Left lung (tissue), 10 donors: ENCODE measurements around the gene CLEC18A. TPM values are rescaled to one million over a fixed set of nuclear protein-coding genes. Genes with fewer than 3 reads are reported as not detected.
"Not testable (repeated sequence)": the region's sequence is repeated elsewhere in the genome, so short reads cannot be mapped to it uniquely, and the experiment has no call there.

Experiments
- ATAC-seq: fragments of 200-7000 bp; cut with Tn5 transposase; one replicate; pipeline ENCODE4 v1.9.1; 2020; ENCODE audit warnings: moderate library complexity
- DNase-seq, 4 donors: peaks; one replicate each; pipeline ENCODE4 v3.0.0-alpha.2; 2013 to 2020
- H3K27ac ChIP-seq, 2 donors: fragments of 200-600 bp; sonication (generic) in 1 of 2; one replicate each; pipeline versions ENCODE4 v1.5.0 to v1.8.0; 2020 to 2021
- H3K27me3 ChIP-seq, 2 donors: fragments of 200-600 bp; sonication (generic) in 1 of 2; one replicate each; pipeline versions ENCODE4 v1.5.0 to v1.8.0; 2020 to 2021
- H3K36me3 ChIP-seq, 2 donors: fragments of 200-600 bp; sonication (generic) in 1 of 2; one replicate each; pipeline versions ENCODE4 v1.5.0 to v1.8.0; 2020 to 2021
- H3K4me1 ChIP-seq, 2 donors: fragments of 200-600 bp; one replicate each; pipeline ENCODE4 v1.8.0; 2021
- H3K4me3 ChIP-seq, 2 donors: fragments of 200-600 bp; sonication (generic) in 1 of 2; one replicate each; pipeline versions ENCODE4 v1.5.0 to v1.8.0; 2020 to 2021; ENCODE audit warnings: mild to moderate bottlenecking in 1 of 2
- H3K9me3 ChIP-seq, 2 donors: fragments of 200-600 bp; sonication (generic) in 1 of 2; one replicate each; pipeline versions ENCODE4 v1.5.0 to v1.8.0; 2020 to 2021
- intact Hi-C, 2 donors: fragments of 100-400 bp; cut with DNase I; formaldehyde crosslinking; loops; one replicate each; pipeline versions ENCODE4 v1.11.2 to v1.14.2; 2022
- polyA plus RNA-seq, 6 donors: library from polyadenylated mRNA; unstranded; fragments of 120-200 nt; gene quantifications; one replicate each; pipeline ENCODE4 v1.2.1, GENCODE V29; 2013; ENCODE audit not compliant: insufficient read length in 6 of 6
- total RNA-seq, 2 donors: library from RNA; stranded (reverse); fragmentation: NEBNext Ultra II Directional; extraction: Animal tissue kit (Norgen Biotek cat#: 25700); gene quantifications; one replicate each; pipeline ENCODE4 v1.2.1, GENCODE V29; 2021
- TF ChIP-seq, protein P1 (sequence below), 2 donors: fragments of 200-600 bp; sonication (generic) in 1 of 2; IDR thresholded peaks; one replicate each; pipeline versions ENCODE4 v1.5.0 to v1.8.0; 2021; ENCODE audit warnings: antibody characterized with exemption in 2 of 2
- donor health status: DM: no; HTN: yes; CAD: no.
- donor health status: DM: no; HTN: no; CAD: no.

CLEC18A gene
- total and polyA plus RNA-seq, 8 donors: 0.60 to 2.6 (median 1.3) TPM

DNA sequence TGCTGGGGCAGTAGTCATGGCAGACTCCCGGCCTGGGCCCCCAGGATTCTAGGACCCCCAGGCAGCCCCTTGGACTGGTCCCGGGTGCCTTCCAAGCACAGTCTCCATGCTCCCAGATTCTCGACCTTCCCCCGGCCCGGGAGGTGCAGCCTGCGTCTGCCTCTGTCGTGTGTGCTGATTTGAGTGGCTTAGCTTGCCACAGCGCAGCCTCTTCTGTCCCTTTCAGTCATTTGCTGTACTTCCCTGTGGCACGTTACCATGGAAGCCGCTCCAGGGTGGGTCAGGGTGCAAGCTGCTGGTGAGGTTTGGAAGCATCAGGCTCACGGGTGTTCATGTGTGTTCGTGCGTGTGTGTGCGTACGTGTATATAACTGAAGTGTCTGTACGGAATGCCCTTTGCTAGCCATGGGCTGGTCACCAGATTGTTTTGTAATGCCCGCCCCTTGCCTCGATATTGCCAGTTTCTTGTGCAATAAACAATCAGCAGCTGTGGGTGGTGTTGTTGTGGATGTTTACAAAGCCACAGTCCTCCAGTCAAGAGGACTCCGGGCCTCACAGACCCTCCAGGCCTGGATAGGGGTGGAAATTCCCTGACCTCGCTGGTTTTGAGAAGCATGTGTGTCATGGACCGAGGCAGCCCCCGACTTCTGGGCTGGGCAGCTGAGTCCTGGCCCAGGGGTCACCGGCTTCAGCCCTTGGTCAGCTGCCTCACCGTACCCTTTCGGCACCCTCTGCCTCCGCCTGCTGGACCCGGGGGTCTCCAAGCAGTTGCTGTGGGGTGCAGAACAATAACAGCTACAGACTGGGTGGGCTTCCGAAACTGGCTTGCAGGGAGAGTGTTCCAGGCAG is 9.7 kb upstream of the CLEC18A start:
- ATAC-seq (no peak), DNase-seq (peak in 1 of 4 donors; percentile 37)
- H3K27me3 ChIP-seq: no peaks in the 10 kb centered on the region
- H3K27ac ChIP-seq: no peak overlapping the region
- intact Hi-C loops: no loop called here
- no peaks in the 10 kb centered on the region for H3K4me1 ChIP-seq
- no peak overlapping the region for H3K4me3 ChIP-seq
- H3K36me3 ChIP-seq: peaks cover 0 to 59% of the 10 kb centered on the region in 2 donors
- TF ChIP-seq, protein P1, sequence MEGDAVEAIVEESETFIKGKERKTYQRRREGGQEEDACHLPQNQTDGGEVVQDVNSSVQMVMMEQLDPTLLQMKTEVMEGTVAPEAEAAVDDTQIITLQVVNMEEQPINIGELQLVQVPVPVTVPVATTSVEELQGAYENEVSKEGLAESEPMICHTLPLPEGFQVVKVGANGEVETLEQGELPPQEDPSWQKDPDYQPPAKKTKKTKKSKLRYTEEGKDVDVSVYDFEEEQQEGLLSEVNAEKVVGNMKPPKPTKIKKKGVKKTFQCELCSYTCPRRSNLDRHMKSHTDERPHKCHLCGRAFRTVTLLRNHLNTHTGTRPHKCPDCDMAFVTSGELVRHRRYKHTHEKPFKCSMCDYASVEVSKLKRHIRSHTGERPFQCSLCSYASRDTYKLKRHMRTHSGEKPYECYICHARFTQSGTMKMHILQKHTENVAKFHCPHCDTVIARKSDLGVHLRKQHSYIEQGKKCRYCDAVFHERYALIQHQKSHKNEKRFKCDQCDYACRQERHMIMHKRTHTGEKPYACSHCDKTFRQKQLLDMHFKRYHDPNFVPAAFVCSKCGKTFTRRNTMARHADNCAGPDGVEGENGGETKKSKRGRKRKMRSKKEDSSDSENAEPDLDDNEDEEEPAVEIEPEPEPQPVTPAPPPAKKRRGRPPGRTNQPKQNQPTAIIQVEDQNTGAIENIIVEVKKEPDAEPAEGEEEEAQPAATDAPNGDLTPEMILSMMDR (IDR thresholded peaks at IDR 0.05): no peak
- H3K9me3 ChIP-seq: no peaks in the 10 kb centered on the region

DNA sequence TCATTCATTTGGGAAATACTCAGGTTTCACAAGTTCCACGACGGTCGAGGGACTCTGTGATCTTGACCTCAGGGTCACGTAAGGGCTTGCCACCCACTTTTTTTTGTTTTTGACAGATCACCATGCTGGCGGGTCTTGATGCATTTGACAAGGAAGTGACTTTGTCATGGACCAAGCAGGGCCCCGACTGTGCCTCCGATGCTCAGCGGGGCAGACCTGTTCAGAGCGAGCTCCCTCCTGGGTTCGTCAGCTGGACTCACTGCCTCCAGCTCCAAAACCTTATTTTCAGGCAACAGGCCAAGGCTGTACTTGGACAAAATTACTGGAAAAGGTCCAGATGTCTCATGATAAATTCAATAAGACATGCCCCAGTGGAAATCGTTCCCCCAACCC is 9.0 kb upstream of the CLEC18A start:
- Histone ChIP-seq H3K36me3 (peaks cover 0 to 53% of the 10 kb centered on the region in 2 donors), H3K4me1 (no peaks in the 10 kb centered on the region), H3K9me3 (no peaks in the 10 kb centered on the region), H3K27ac (no peak overlapping the region), H3K4me3 (no peak overlapping the region), H3K27me3 (no peaks in the 10 kb centered on the region)
- intact Hi-C loops: no loop called here
- ATAC-seq (no peak), DNase-seq (no peak)
- TF ChIP-seq, protein P1 (IDR thresholded peaks at IDR 0.05): no peak

DNA sequence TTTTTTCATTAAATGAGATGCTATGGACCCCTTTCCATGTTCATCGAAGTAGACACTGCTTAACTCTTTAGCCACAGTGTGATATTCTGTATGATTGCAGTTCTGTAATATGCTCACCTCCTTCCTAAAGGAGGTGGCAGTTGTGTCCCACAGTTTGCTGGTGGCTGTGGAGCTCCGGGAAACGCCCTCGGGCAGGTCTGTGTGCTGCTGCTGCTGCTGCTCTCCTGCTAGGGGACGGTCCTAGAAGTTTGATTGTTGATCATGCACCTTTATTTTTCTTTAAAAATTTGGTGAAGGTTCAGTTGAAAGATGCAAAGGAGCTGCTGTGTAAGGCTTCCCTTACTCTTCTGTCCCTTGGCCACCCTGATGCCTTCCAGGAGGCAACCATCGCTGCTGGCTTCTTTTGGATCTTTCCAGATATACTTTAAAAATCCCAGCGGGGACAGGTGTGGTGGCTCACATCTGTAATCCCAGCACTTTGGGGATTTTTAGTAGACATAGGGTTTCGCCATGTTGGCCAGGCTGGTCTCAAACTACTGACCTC is 8.4 kb upstream of the CLEC18A start:
- peaks cover 0 to 47% of the 10 kb centered on the region in 2 donors for H3K36me3 ChIP-seq
- ATAC-seq: no peak
- H3K9me3 ChIP-seq: no peaks in the 10 kb centered on the region
- H3K27ac ChIP-seq: no peak overlapping the region
- TF ChIP-seq, protein P1 (IDR thresholded peaks at IDR 0.05): no peak
- intact Hi-C loops: no loop called here
- no peaks in the 10 kb centered on the region for H3K4me1 ChIP-seq
- H3K4me3 ChIP-seq: no peak overlapping the region
- no peaks in the 10 kb centered on the region for H3K27me3 ChIP-seq
- DNase-seq: no peak

DNA sequence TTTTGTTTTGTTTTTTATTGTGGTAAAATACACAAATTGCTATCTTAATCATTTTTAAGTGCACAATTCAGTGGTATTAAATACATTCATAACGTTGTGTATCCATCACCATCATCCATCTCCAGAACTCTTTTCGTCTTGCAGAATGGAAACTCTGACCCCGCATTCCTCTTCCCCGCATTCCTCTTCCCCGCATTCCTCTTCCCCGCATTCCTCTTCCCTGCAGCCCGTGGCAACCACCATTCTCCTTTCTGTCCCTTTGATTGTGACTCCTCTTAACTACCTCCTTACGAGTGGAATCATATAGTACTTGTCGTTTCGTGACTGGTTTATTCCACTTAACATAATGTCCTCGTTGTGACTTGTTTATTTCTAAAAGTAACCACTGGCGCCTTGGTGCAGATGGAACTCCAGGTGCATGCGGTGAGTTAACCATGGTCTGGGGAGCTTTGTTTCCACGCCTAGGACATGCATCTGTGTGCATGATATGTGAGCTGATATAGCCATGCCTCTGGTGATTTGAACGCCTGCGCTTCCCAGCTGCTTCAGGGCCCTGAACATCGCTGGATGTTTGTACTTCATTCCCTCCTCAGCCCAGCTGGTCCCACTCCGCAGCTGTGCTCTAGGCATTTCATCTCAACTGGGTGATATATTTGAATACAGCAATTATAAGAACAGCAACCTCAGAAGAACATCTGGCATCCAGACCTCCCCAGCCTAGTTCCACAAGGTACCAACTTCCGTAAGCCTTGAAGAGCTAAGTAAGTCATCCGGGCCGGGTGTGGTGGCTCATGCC is 7.7 kb upstream of the CLEC18A start:
- intact Hi-C loops: not testable (repeated sequence)

DNA sequence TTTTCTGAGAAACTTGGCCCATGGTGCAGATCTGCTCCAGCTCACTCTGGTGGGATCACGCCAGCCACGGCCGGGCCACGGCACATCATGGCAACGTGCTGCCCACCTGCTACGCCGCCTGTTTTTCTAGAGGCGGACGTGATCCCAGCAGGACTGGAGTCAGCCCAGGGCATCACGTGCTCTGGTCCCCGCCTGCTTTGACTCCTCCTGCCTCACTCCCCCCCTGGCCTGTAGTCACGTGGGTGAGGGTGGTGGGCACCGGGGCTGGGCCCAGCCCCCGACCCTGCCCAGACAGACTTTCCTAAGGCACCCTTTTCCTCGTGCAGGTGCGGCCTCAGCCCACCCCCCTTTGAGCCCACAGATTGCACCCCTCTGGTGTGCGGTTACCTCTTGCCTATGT is 723 bp upstream of the CLEC18A start:
- H3K9me3 ChIP-seq, H3K27me3 ChIP-seq, H3K4me3 ChIP-seq, H3K36me3 ChIP-seq, H3K4me1 ChIP-seq, DNase-seq, ATAC-seq, intact Hi-C loops, H3K27ac ChIP-seq: not testable (repeated sequence)

More for the DNA sequence above, 7.7 kb upstream of the CLEC18A start:
- ATAC-seq, H3K4me3 ChIP-seq, H3K9me3 ChIP-seq, H3K27ac ChIP-seq, H3K27me3 ChIP-seq, DNase-seq, H3K4me1 ChIP-seq: not testable (repeated sequence)
- H3K36me3 ChIP-seq: peaks cover 0 to 39% of the 10 kb centered on the region in 2 donors

DNA sequence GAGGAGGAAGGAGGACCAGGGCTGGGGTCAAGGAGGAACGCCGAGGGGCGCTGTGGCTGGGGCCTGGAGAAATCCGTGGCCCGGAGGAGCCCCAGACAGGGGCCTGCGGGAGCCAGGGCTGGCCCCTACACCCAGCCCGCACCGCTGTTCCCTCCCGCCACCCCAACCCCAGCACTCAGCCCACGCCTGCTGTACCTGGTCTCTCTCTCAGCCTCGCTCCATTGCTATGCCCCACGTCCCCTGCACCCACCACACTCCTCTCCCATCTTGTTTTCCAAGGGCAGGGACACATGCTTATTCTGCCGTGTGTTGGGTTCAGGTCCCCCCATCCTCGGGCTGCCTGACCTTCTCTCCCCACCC is 518 bp downstream of the CLEC18A start:
- H3K4me3 ChIP-seq, H3K36me3 ChIP-seq, H3K9me3 ChIP-seq, H3K27ac ChIP-seq, H3K4me1 ChIP-seq, intact Hi-C loops, H3K27me3 ChIP-seq, DNase-seq: not testable (repeated sequence)
- ATAC-seq: peak; percentile 19

DNA sequence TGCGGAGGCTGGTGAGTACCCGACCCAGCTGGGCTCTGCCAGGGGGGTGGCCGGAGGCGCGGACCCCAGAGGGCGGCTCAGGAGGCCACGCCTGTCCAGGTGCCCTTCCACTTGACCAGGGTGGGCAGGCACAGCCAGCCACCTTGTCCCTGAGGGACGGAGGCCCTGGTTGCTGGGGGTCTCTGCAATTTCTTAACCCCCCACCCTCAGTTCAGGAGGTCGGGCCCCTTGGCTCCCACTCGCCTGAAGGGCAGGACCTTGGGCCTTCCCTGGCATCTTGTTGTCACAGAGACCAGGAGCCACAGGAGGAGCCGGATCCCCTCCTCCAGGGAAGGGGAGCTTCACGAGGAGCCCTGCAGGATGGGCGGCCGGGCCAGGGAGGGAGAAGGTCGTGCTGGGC is 982 bp downstream of the CLEC18A start:
- H3K27me3 ChIP-seq, H3K27ac ChIP-seq, H3K4me1 ChIP-seq, intact Hi-C loops, H3K9me3 ChIP-seq, ATAC-seq, DNase-seq, H3K36me3 ChIP-seq, H3K4me3 ChIP-seq: not testable (repeated sequence)

DNA sequence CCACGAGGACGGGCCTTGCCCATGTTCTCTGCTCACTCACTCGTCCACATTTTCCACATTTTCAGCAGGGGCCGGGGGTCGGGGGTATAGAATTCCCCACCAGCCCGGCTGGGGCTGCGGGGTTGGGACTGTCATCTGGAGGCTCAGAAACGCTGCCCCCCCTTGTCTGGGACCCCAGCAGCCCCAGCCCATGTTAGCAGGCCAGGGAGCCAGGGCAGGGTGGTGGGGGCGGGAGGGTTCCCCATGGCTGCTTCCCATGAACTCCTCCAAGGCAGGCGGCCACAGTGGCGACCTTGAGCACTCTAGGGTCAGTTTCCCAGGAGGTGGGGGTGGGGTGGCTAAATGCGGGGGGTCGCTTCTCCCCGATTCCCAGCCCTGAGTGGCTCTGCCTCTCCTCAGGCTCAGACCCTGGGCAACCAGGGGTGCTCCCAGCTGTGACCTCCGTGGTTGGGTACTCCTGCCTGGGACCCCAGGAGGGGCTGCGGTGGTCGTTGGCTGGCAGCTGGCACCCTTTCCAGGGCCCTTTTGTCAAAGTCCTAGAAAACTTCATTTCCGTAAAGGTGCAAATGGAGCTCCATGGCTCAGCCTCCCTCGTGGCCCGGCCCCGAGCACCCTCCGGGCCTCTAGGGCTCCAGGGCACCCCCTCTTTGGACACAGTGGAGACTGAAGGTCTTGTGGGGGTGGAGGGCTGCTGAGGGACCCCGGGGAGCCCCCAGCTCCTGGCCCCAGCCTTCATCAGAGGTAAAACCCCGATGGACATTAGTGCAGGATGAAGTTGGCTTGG is 1.6 kb downstream of the CLEC18A start:
- not testable (repeated sequence) for DNase-seq, ATAC-seq

DNA sequence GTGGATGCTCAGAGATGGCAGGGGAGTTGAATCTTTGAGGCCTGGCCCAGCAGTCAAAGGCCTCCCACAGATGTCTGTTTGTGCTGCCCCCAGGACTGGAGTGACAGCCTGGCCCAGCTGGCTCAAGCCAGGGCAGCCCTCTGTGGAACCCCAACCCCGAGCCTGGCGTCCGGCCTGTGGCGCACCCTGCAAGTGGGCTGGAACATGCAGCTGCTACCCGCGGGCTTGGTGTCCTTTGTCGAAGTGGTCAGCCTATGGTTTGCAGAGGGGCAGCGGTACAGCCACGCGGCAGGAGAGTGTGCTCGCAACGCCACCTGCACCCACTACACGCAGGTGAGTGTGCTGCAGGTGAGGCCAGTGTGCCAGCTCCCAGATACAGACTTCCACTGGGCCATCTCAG is 3.1 kb downstream of the CLEC18A start:
- H3K4me3 ChIP-seq, ATAC-seq: not testable (repeated sequence)

More for the DNA sequence above, 1.6 kb downstream of the CLEC18A start:
- intact Hi-C loops, H3K36me3 ChIP-seq, H3K27me3 ChIP-seq, H3K4me1 ChIP-seq, H3K4me3 ChIP-seq, H3K27ac ChIP-seq, H3K9me3 ChIP-seq: not testable (repeated sequence)

More for the DNA sequence above, 3.1 kb downstream of the CLEC18A start:
- H3K27me3 ChIP-seq, H3K36me3 ChIP-seq, H3K9me3 ChIP-seq, H3K27ac ChIP-seq, H3K4me1 ChIP-seq, intact Hi-C loops: not testable (repeated sequence)
- peak in 1 of 4 donors; percentile 71 for DNase-seq
